ENCODE results near the gene TLE4. TPM values are rescaled to one million over a fixed set of nuclear protein-coding genes. Genes with fewer than 3 reads are reported as not detected.

The TLE4 gene
- total and polyA plus RNA-seq, 10 of the 15 experiments (the other 5 are each of a cell fraction or from before 2014, with no cell fraction given) = 5.3 to 53.3 (median 23.3) TPM

DNA sequence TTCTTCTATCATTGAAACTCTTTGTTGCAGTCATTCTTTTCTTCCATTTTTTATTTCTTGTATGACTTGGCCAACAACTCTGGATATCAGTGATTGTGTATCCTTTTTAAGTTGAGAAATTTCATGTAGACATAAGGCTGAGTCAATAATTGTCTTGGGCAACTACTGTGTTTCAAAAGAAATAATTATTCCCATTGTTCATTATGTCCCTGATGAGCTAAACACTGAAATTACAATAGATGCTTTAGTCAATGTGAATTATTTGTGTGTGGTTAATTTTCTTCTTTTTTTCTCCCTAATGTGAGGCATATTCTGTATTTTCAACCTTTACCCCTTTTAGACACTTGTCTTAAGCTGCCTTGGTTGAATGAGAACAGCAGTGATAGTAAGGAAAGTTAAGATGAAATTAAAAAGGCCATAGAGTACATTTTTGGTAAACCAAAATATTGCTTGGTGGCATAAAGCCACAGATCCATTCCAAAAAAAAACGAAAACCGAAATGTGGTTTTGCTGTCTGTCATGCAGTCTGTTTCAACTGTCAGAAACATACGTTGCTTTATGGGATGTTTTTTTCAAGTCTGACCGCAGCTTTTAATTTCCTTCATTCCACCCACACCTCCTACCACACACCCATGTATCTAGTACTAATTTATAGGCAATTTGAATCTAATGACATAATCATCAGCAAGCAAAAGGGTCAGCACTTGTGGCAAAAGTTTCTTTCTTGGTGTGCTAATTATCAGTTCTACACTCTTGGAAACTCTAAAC, 21.1 kb downstream of the TLE4 start:
- ATAC-seq (peak; percentile 76), FAIRE-seq (peak; percentile 49), DNase-seq (ENCODE audit: low read depth, low spot score) (no peak)
- WGBS (ENCODE audit: insufficient coverage, insufficient replicate concordance, low lambda C conversion rate, missing lambda C conversion rate) = 18% methylated on average over 4 of the region's 4 CpGs
- H3K4me2 ChIP-seq (ENCODE audit: control insufficient read depth, insufficient read depth) = peak overlapping the region; percentile 28; the same call in 1 of the 2 replicates
- ChIA-PET SMC1A (ENCODE audit: uncharacterized antibody, unreplicated experiment) (interaction anchor here (1.0 to 2.2 kb wide), 4 partner anchors 9 to 54 kb away, joined by 3 to 13 read pairs (median 4); partner anchors contain the start of gene TLE4), CTCF (interaction anchor here (0.9 to 1.0 kb wide), 2 partner anchors 10 to 12 kb away, joined by 3 read pairs; no protein-coding TSS in a partner anchor), POLR2A (interaction anchor here (0.9 kb wide), 1 partner anchor 8 kb away, joined by 9 read pairs; no protein-coding TSS in a partner anchor), RAD21 (ENCODE audit: unreplicated experiment) (interaction anchor here (1.1 kb wide), 1 partner anchor 26 kb away, joined by 3 read pairs; no protein-coding TSS in a partner anchor)
- H3K9me3 ChIP-seq (replicated peaks; ENCODE audit: control insufficient read depth, insufficient read depth, low read length) = no peaks in the 10 kb centered on the region
- in situ Hi-C loops (cut with MboI) = no loop called here
- H3K27me3 ChIP-seq (replicated peaks in 1 of 2; ENCODE audit: control insufficient read depth in 2 of 2, insufficient read depth in 2 of 2, low read length in 1 of 2) = no peaks in the 10 kb centered on the region
- intact Hi-C loops (cut with micrococcal nuclease; ENCODE audit: unreplicated experiment) = loop anchor here (1.0 kb wide), 1 partner anchor 10 kb away; no protein-coding TSS in a partner anchor
- no peaks in the 10 kb centered on the region for H4K20me1 ChIP-seq (ENCODE audit: control insufficient read depth, insufficient read depth)
- no TSS peak for BruUV-seq (replicated peaks)
- no peaks in the 10 kb centered on the region; a peak in 1 of 4 replicates for H3K36me3 ChIP-seq (ENCODE audit: control insufficient read depth in 2 of 2, insufficient read depth in 2 of 2, low read length in 1 of 2)
- H3K79me2 ChIP-seq (ENCODE audit: control insufficient read depth, insufficient read depth, low read length) = no peaks in the 10 kb centered on the region; the same call in 1 of the 2 replicates
- no peak overlapping the region for H3K27ac ChIP-seq (ENCODE audit: control insufficient read depth, insufficient read depth)
- no peak overlapping the region for H3K4me3 ChIP-seq
- no peak overlapping the region for H2AFZ ChIP-seq (ENCODE audit: control insufficient read depth, low read depth, low read length)
- no peak overlapping the region for H3K9ac ChIP-seq (ENCODE audit: control insufficient read depth, insufficient read depth, low read length)
- peaks cover 16% of the 10 kb centered on the region for H3K4me1 ChIP-seq (ENCODE audit: control insufficient read depth, insufficient read depth, low read length)
- no peak for TF ChIP-seq CREB1 (IDR thresholded peaks at IDR 0.05; ENCODE audit: low read depth)
- no peak for TF ChIP-seq BRCA1 (IDR thresholded peaks at IDR 0.05; ENCODE audit: low read depth, low read length)
- TF ChIP-seq MEF2A (IDR thresholded peaks at IDR 0.05; ENCODE audit: insufficient read depth, low read depth, low read length) = no peak
- TF ChIP-seq RFX5 (IDR thresholded peaks at IDR 0.05; ENCODE audit: low read depth, low read length) = no peak
- TF ChIP-seq, protein P1, sequence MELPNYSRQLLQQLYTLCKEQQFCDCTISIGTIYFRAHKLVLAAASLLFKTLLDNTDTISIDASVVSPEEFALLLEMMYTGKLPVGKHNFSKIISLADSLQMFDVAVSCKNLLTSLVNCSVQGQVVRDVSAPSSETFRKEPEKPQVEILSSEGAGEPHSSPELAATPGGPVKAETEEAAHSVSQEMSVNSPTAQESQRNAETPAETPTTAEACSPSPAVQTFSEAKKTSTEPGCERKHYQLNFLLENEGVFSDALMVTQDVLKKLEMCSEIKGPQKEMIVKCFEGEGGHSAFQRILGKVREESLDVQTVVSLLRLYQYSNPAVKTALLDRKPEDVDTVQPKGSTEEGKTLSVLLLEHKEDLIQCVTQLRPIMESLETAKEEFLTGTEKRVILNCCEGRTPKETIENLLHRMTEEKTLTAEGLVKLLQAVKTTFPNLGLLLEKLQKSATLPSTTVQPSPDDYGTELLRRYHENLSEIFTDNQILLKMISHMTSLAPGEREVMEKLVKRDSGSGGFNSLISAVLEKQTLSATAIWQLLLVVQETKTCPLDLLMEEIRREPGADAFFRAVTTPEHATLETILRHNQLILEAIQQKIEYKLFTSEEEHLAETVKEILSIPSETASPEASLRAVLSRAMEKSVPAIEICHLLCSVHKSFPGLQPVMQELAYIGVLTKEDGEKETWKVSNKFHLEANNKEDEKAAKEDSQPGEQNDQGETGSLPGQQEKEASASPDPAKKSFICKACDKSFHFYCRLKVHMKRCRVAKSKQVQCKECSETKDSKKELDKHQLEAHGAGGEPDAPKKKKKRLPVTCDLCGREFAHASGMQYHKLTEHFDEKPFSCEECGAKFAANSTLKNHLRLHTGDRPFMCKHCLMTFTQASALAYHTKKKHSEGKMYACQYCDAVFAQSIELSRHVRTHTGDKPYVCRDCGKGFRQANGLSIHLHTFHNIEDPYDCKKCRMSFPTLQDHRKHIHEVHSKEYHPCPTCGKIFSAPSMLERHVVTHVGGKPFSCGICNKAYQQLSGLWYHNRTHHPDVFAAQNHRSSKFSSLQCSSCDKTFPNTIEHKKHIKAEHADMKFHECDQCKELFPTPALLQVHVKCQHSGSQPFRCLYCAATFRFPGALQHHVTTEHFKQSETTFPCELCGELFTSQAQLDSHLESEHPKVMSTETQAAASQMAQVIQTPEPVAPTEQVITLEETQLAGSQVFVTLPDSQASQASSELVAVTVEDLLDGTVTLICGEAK (IDR thresholded peaks at IDR 0.05; ENCODE audit: borderline replicate concordance) = no peak
- no peak for TF ChIP-seq HDAC6 (IDR thresholded peaks at IDR 0.05; ENCODE audit: unreplicated experiment)
- TF ChIP-seq, protein P2, sequence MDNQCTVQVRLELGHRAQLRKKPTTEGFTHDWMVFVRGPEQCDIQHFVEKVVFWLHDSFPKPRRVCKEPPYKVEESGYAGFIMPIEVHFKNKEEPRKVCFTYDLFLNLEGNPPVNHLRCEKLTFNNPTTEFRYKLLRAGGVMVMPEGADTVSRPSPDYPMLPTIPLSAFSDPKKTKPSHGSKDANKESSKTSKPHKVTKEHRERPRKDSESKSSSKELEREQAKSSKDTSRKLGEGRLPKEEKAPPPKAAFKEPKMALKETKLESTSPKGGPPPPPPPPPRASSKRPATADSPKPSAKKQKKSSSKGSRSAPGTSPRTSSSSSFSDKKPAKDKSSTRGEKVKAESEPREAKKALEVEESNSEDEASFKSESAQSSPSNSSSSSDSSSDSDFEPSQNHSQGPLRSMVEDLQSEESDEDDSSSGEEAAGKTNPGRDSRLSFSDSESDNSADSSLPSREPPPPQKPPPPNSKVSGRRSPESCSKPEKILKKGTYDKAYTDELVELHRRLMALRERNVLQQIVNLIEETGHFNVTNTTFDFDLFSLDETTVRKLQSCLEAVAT (IDR thresholded peaks at IDR 0.05) = peak; percentile 59
- peak; percentile 32; the same call in 1 of the 2 replicates for TF ChIP-seq BCL11A (IDR thresholded peaks at IDR 0.05; ENCODE audit: low read depth, low read length)
- no peak for TF ChIP-seq WRNIP1 (IDR thresholded peaks at IDR 0.05; ENCODE audit: borderline replicate concordance, low read depth, low read length)
- TF ChIP-seq NR2C2 (IDR thresholded peaks at IDR 0.05; ENCODE audit: borderline replicate concordance, control insufficient read depth, insufficient read length, low read depth) = no peak
- TF ChIP-seq, protein P3, sequence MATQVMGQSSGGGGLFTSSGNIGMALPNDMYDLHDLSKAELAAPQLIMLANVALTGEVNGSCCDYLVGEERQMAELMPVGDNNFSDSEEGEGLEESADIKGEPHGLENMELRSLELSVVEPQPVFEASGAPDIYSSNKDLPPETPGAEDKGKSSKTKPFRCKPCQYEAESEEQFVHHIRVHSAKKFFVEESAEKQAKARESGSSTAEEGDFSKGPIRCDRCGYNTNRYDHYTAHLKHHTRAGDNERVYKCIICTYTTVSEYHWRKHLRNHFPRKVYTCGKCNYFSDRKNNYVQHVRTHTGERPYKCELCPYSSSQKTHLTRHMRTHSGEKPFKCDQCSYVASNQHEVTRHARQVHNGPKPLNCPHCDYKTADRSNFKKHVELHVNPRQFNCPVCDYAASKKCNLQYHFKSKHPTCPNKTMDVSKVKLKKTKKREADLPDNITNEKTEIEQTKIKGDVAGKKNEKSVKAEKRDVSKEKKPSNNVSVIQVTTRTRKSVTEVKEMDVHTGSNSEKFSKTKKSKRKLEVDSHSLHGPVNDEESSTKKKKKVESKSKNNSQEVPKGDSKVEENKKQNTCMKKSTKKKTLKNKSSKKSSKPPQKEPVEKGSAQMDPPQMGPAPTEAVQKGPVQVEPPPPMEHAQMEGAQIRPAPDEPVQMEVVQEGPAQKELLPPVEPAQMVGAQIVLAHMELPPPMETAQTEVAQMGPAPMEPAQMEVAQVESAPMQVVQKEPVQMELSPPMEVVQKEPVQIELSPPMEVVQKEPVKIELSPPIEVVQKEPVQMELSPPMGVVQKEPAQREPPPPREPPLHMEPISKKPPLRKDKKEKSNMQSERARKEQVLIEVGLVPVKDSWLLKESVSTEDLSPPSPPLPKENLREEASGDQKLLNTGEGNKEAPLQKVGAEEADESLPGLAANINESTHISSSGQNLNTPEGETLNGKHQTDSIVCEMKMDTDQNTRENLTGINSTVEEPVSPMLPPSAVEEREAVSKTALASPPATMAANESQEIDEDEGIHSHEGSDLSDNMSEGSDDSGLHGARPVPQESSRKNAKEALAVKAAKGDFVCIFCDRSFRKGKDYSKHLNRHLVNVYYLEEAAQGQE (IDR thresholded peaks at IDR 0.05; ENCODE audit: low read depth, low read length) = no peak
- no peak for TF ChIP-seq FOS (IDR thresholded peaks at IDR 0.05; ENCODE audit: borderline replicate concordance, extremely low read depth, insufficient read length)
- TF ChIP-seq SUZ12 (IDR thresholded peaks at IDR 0.05; ENCODE audit: unreplicated experiment) = no peak
